Hepatocyte (in vitro differentiated cells): ENCODE data around the gene GTF2F2.

Experiments used
- EZH2 ChIP-seq: fragments of 200-600 bp; sonication (generic); IDR thresholded peaks from 2 replicates; pipeline ENCODE4 v1.6.1; 2016; ENCODE audit warnings: antibody characterized with exemption, mild to moderate bottlenecking, borderline replicate concordance
- EZH2phosphoT487 ChIP-seq: fragments of 200-600 bp; sonication (generic); IDR thresholded peaks from one replicate; pipeline ENCODE4 v1.6.1; 2018; ENCODE audit warnings: antibody characterized with exemption, mild to moderate bottlenecking, low read depth, moderate library complexity; ENCODE audit not compliant: unreplicated experiment, severe bottlenecking
- TF ChIP-seq, protein P1 (sequence below): fragments of 200-600 bp; sonication (generic); IDR thresholded peaks from 2 replicates; pipeline ENCODE4 v1.5.1; 2016; ENCODE audit warnings: antibody characterized with exemption, mild to moderate bottlenecking; ENCODE audit not compliant: poor library complexity

DNA sequence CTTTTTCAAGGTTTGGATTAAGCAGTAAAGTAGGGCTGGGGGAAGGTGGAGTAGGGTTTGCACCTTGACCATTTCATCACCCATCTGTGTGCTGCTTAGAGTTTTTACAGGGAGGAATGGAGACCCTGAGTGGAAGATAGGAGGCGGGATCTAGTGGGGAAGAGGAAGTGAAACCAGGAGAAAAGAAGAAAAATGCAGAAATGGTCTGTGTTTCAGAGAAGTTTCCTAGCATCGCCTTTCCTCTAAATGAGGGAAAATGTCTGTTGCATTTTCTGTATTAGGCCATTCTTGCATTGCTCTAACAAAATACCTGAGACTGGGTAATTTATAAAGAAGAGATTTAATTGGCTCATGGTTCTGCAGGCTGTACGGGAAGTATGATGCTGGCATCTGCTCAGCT, 156.6 kb downstream of the GTF2F2 start:
- TF ChIP-seq, protein P1, sequence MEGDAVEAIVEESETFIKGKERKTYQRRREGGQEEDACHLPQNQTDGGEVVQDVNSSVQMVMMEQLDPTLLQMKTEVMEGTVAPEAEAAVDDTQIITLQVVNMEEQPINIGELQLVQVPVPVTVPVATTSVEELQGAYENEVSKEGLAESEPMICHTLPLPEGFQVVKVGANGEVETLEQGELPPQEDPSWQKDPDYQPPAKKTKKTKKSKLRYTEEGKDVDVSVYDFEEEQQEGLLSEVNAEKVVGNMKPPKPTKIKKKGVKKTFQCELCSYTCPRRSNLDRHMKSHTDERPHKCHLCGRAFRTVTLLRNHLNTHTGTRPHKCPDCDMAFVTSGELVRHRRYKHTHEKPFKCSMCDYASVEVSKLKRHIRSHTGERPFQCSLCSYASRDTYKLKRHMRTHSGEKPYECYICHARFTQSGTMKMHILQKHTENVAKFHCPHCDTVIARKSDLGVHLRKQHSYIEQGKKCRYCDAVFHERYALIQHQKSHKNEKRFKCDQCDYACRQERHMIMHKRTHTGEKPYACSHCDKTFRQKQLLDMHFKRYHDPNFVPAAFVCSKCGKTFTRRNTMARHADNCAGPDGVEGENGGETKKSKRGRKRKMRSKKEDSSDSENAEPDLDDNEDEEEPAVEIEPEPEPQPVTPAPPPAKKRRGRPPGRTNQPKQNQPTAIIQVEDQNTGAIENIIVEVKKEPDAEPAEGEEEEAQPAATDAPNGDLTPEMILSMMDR = no peak
- no peak for TF ChIP-seq EZH2
- no peak for TF ChIP-seq EZH2phosphoT487
